Heart left ventricle (tissue), 13 donors: ENCODE measurements around the gene CTTNBP2NL.

ENCODE experiments used
- POLR2A ChIP-seq, 2 donors: fragments of 450-650 bp; IDR thresholded peaks; one replicate each; pipeline ENCODE4 v1.6.1; 2017; ENCODE audit warnings: antibody characterized with exemption in 2 of 2, mild to moderate bottlenecking in 2 of 2, moderate library complexity in 2 of 2
- TF ChIP-seq, protein P1 (sequence below), 12 donors: fragments of 200-600 bp; sonication (generic) in 4 of 12; IDR thresholded peaks; one replicate each; pipeline versions ENCODE4 v1.5.0 to v1.8.0; 2018 to 2022; ENCODE audit warnings: antibody characterized with exemption in 12 of 12, mild to moderate bottlenecking in 5 of 12
- donor health status: ischemic (EF 13 %, LVEDD 7.1; RV severe dilation, severe dysfunction).
- donor health status: DM: no; HTN: yes; CAD: no.
- donor health status: DM: no; HTN: no; CAD: no.
- donor health status: ischemic (EF 25% LVEDD 6.9; RV normal size, moderate dysfunction).
- donor health status: ischemic (EF 25% LVEDD 5.7; RV mildly dilated, moderate dysfunction).
- donor health status: ischemic (EF 35%, LVEDD 5.7; RV mildly dilated, moderate dysfunction).
- donor health status: nonischemic (EF 11% LVEDD 7.7; RV severe dilation, severe dysfunction).
- donor health status: DM: yes; HTN: yes; CAD: no.
- donor health status: PGD.
- donor health status: ischemic (EF 29% LVEDD 5.4; RV normal size, mild dysfunction).
- donor health status: nonischemic (EF 23%, LVEDD 6.1; RV moderate dilation, normal function).

DNA sequence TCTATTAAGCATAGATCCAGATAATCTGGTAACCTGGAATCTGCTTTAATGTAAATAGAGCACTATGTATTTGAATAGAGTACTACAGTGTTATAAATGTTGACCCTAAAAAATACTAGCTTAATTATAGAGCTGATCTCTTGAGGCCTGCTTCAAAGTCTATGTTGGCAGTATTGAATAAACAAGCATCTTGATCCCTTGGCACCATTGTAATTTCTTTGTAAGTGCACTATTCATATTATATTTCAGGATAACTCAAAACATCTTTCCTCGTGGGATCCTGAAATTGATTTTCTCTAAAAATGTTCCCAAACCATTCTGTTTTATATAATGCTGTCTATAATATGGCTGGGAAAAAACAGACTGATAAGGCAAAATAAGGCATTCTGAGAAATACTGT lies 10.8 kb downstream of the CTTNBP2NL start:
- no peak for TF ChIP-seq POLR2A (IDR thresholded peaks at IDR 0.05)
- TF ChIP-seq, protein P1, sequence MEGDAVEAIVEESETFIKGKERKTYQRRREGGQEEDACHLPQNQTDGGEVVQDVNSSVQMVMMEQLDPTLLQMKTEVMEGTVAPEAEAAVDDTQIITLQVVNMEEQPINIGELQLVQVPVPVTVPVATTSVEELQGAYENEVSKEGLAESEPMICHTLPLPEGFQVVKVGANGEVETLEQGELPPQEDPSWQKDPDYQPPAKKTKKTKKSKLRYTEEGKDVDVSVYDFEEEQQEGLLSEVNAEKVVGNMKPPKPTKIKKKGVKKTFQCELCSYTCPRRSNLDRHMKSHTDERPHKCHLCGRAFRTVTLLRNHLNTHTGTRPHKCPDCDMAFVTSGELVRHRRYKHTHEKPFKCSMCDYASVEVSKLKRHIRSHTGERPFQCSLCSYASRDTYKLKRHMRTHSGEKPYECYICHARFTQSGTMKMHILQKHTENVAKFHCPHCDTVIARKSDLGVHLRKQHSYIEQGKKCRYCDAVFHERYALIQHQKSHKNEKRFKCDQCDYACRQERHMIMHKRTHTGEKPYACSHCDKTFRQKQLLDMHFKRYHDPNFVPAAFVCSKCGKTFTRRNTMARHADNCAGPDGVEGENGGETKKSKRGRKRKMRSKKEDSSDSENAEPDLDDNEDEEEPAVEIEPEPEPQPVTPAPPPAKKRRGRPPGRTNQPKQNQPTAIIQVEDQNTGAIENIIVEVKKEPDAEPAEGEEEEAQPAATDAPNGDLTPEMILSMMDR (IDR thresholded peaks at IDR 0.05) = no peak
